H9 (cell line): ENCODE measurements around the gene DPP6. TPM values are rescaled to one million over a fixed set of nuclear protein-coding genes. Genes with fewer than 3 reads are reported as not detected.

ENCODE experiments used
- DNase-seq: peaks from one replicate; pipeline ENCODE4 v3.0.0-alpha.2; 2017
- H2AFZ ChIP-seq: one replicate; pipeline ENCODE4 v1.6.1; 2013; ENCODE audit warnings: mild to moderate bottlenecking, low read length, control low read depth, moderate library complexity
- H2AK5ac ChIP-seq: 2 replicates; pipeline ENCODE4 v1.6.1; 2013; ENCODE audit warnings: low read length, control low read depth, mixed read lengths; ENCODE audit not compliant: insufficient read length
- H2BK120ac ChIP-seq: one replicate; pipeline ENCODE4 v1.6.1; 2013; ENCODE audit warnings: low read depth, mild to moderate bottlenecking, low read length, control low read depth, inconsistent platforms; ENCODE audit not compliant: poor library complexity, severe bottlenecking
- H2BK12ac ChIP-seq: 2 replicates; pipeline ENCODE4 v1.6.1; 2013; ENCODE audit warnings: low read length, control low read depth, mixed read lengths, low read depth; ENCODE audit not compliant: insufficient read length
- H2BK15ac ChIP-seq: 2 replicates; pipeline ENCODE4 v1.6.1; 2013; ENCODE audit warnings: low read depth, low read length, control low read depth
- H2BK20ac ChIP-seq: one replicate; pipeline ENCODE4 v1.6.1; 2013; ENCODE audit warnings: low read depth, mild to moderate bottlenecking, low read length, control low read depth, inconsistent platforms; ENCODE audit not compliant: poor library complexity, severe bottlenecking
- H2BK5ac ChIP-seq: 2 replicates; pipeline ENCODE4 v1.6.1; 2013; ENCODE audit warnings: low read length, control low read depth, mixed read lengths; ENCODE audit not compliant: insufficient read length
- H3K14ac ChIP-seq: 2 replicates; pipeline ENCODE4 v1.6.1; 2013; ENCODE audit warnings: low read length, control low read depth; ENCODE audit not compliant: insufficient read depth
- H3K18ac ChIP-seq: 2 replicates; pipeline ENCODE4 v1.6.1; 2013; ENCODE audit warnings: low read depth, mild to moderate bottlenecking, mixed read lengths, low read length, control low read depth; ENCODE audit not compliant: insufficient read length
- H3K23ac ChIP-seq: 2 replicates; pipeline ENCODE4 v1.6.1; 2013; ENCODE audit warnings: low read length, control low read depth, mixed read lengths, low read depth; ENCODE audit not compliant: insufficient read length
- H3K23me2 ChIP-seq: 2 replicates; pipeline ENCODE4 v1.6.1; 2013; ENCODE audit warnings: low read depth, mild to moderate bottlenecking, mixed read lengths, low read length, control low read depth; ENCODE audit not compliant: insufficient read length, poor library complexity, severe bottlenecking
- H3K27ac ChIP-seq: 2 replicates; pipeline ENCODE4 v1.5.1; 2013; ENCODE audit warnings: low read length, control low read depth, mixed read lengths, low read depth; ENCODE audit not compliant: insufficient read length
- H3K27me3 ChIP-seq: 2 replicates; pipeline ENCODE4 v1.6.1; 2013; ENCODE audit warnings: low read length, control low read depth, inconsistent platforms; ENCODE audit not compliant: insufficient read depth
- H3K4ac ChIP-seq: 2 replicates; pipeline ENCODE4 v1.6.1; 2013; ENCODE audit warnings: low read depth, mild to moderate bottlenecking, control low read depth, inconsistent platforms, low read length, moderate library complexity
- H3K4me1 ChIP-seq: 2 replicates; pipeline ENCODE4 v1.6.1; 2013; ENCODE audit warnings: low read length, control low read depth, inconsistent platforms; ENCODE audit not compliant: insufficient read depth
- H3K4me2 ChIP-seq: 2 replicates; pipeline ENCODE4 v1.6.1; 2013; ENCODE audit warnings: low read length, control low read depth, mixed read lengths; ENCODE audit not compliant: insufficient read length, insufficient read depth
- H3K56ac ChIP-seq: 2 replicates; pipeline ENCODE4 v1.6.1; 2013; ENCODE audit warnings: low read depth, mild to moderate bottlenecking, mixed read lengths, low read length, control low read depth; ENCODE audit not compliant: insufficient read length
- H3K79me1 ChIP-seq: 2 replicates; pipeline ENCODE4 v1.6.1; 2013; ENCODE audit warnings: low read depth, mild to moderate bottlenecking, moderate library complexity, low read length, control low read depth, inconsistent platforms; ENCODE audit not compliant: insufficient read depth, poor library complexity, severe bottlenecking
- H3K79me2 ChIP-seq: 2 replicates; pipeline ENCODE4 v1.6.1; 2013; ENCODE audit warnings: low read length, control low read depth, inconsistent platforms; ENCODE audit not compliant: insufficient read depth
- H3K9ac ChIP-seq: 2 replicates; pipeline ENCODE4 v1.6.1; 2013; ENCODE audit warnings: low read length, control low read depth, mixed read lengths; ENCODE audit not compliant: insufficient read length; ENCODE audit errors: extremely low read depth
- H3K9me3 ChIP-seq: one replicate; pipeline ENCODE4 v1.6.1; 2013; ENCODE audit warnings: low read depth, low read length, inconsistent platforms; ENCODE audit not compliant: control insufficient read depth
- H3T11ph ChIP-seq: one replicate; pipeline ENCODE4 v1.6.1; 2013; ENCODE audit warnings: mild to moderate bottlenecking, low read length, control low read depth, inconsistent platforms
- H4K20me1 ChIP-seq: one replicate; pipeline ENCODE4 v1.6.1; 2013; ENCODE audit not compliant: control insufficient read depth, insufficient read length, insufficient read depth
- H4K5ac ChIP-seq: 2 replicates; pipeline ENCODE4 v1.6.1; 2013; ENCODE audit warnings: low read depth, mild to moderate bottlenecking, mixed read lengths, low read length, control low read depth; ENCODE audit not compliant: insufficient read length
- H4K8ac ChIP-seq: replicated peaks from 2 replicates; pipeline ENCODE4 v1.6.1; 2013; ENCODE audit warnings: low read length, control low read depth, mixed read lengths, low read depth; ENCODE audit not compliant: insufficient read length
- H4K91ac ChIP-seq: 2 replicates; pipeline ENCODE4 v1.6.1; 2013; ENCODE audit warnings: low read depth, mild to moderate bottlenecking, moderate library complexity, mixed read lengths, low read length, control low read depth; ENCODE audit not compliant: insufficient read length
- H3K27ac Mint-ChIP-seq, 3 experiments: 2 replicates in 2 of 3; 3 replicates in 1 of 3; pipeline ENCODE4 v1.8.0; 2020 to 2021; ENCODE audit warnings: mixed read lengths in 3 of 3, mild to moderate bottlenecking in 1 of 3, moderate library complexity in 1 of 3
- H3K27me3 Mint-ChIP-seq: 2 replicates; pipeline ENCODE4 v1.8.0; 2021; ENCODE audit warnings: low read depth, mild to moderate bottlenecking, moderate library complexity, mixed read lengths
- H3K36me3 Mint-ChIP-seq, 3 experiments: 2 replicates in 2 of 3; 3 replicates in 1 of 3; pipeline ENCODE4 v1.8.0; 2020 to 2021; ENCODE audit warnings: low read depth in 3 of 3, mixed read lengths in 3 of 3; ENCODE audit not compliant: insufficient read depth in 1 of 3
- H3K4me1 Mint-ChIP-seq, 2 experiments: 2 replicates each; pipeline ENCODE4 v1.8.0; 2020; ENCODE audit warnings: mixed read lengths in 2 of 2
- H3K4me3 Mint-ChIP-seq, 2 experiments: 2 replicates in 1 of 2; 3 replicates in 1 of 2; pipeline ENCODE4 v1.8.0; 2020 to 2021; ENCODE audit warnings: mild to moderate bottlenecking in 2 of 2, mixed read lengths in 2 of 2, moderate library complexity in 1 of 2
- H3K9me3 Mint-ChIP-seq, 2 experiments: 2 replicates in 1 of 2; 3 replicates in 1 of 2; pipeline ENCODE4 v1.8.0; 2020; ENCODE audit warnings: mild to moderate bottlenecking in 2 of 2, mixed read lengths in 2 of 2, moderate library complexity in 1 of 2
- WGBS: extraction: QIAGEN DNeasy Blood & Tissue Kit; methylation state at CpG from one replicate; pipeline ENCODE4 v1.1.7; 2013; ENCODE audit warnings: missing lambda C conversion rate, low lambda C conversion rate, mixed read lengths; ENCODE audit not compliant: insufficient read length; ENCODE audit errors: extremely low coverage; 5-methylcytosine and 5-hydroxymethylcytosine counted together
- total RNA-seq: library from RNA; stranded (reverse); gene quantifications from 2 replicates; pipeline ENCODE4 v1.2.1, GENCODE V29; 2021
- TF ChIP-seq, protein P1 (sequence below): fragments of 200-600 bp; sonication (generic); conservative IDR thresholded peaks from 3 replicates; pipeline ENCODE4 v1.8.0; 2021; ENCODE audit warnings: antibody characterized with exemption, mild to moderate bottlenecking

The DPP6 gene
- total RNA-seq, 1 experiment from 2014 or later, result 4.5 TPM

GRCh38 chr7:154852205-154852604 is 800.0 kb downstream of the DPP6 start:
- H3K4me2 ChIP-seq, result no peak overlapping the region
- no peak overlapping the region for H2BK120ac ChIP-seq
- H3K9me3 ChIP-seq, result no peaks in the 10 kb centered on the region
- H3K4ac ChIP-seq, result no peak overlapping the region
- no peak overlapping the region for H3K27ac ChIP-seq
- no peak for DNase-seq
- H3K23ac ChIP-seq, result no peak overlapping the region
- no peaks in the 10 kb centered on the region for H3K4me1 ChIP-seq
- H3K23me2 ChIP-seq, result no peaks in the 10 kb centered on the region
- Mint-ChIP-seq H3K27me3 (peaks cover 4% of the 10 kb centered on the region), H3K36me3 (peaks cover 0 to 4% (median 2%) of the 10 kb centered on the region in 3 experiments; a peak in 1 of 7 replicates), H3K4me3 (no peak overlapping the region), H3K4me1 (0 out of 4 replicates have a peak, but pooled peaks cover 3 to 5% of the 10 kb centered on the region in 2 experiments), H3K27ac (no peak overlapping the region), H3K9me3 (peaks cover 10% of the 10 kb centered on the region in 2 experiments; a peak in 4 of 5 replicates)
- no peak overlapping the region for H3K56ac ChIP-seq
- H2BK5ac ChIP-seq, result no peak overlapping the region
- no peak overlapping the region for H4K8ac ChIP-seq
- no CpG with 5 or more reads among the region's 4 CpGs for WGBS
- H2AFZ ChIP-seq, result no peak overlapping the region
- H4K20me1 ChIP-seq, result no peaks in the 10 kb centered on the region
- H3K79me2 ChIP-seq, result no peaks in the 10 kb centered on the region
- H2BK12ac ChIP-seq, result no peak overlapping the region
- no peak overlapping the region for H4K91ac ChIP-seq
- no peak overlapping the region for H2BK20ac ChIP-seq
- no peak overlapping the region for H2BK15ac ChIP-seq
- H3K14ac ChIP-seq, result no peak overlapping the region
- TF ChIP-seq, protein P1, sequence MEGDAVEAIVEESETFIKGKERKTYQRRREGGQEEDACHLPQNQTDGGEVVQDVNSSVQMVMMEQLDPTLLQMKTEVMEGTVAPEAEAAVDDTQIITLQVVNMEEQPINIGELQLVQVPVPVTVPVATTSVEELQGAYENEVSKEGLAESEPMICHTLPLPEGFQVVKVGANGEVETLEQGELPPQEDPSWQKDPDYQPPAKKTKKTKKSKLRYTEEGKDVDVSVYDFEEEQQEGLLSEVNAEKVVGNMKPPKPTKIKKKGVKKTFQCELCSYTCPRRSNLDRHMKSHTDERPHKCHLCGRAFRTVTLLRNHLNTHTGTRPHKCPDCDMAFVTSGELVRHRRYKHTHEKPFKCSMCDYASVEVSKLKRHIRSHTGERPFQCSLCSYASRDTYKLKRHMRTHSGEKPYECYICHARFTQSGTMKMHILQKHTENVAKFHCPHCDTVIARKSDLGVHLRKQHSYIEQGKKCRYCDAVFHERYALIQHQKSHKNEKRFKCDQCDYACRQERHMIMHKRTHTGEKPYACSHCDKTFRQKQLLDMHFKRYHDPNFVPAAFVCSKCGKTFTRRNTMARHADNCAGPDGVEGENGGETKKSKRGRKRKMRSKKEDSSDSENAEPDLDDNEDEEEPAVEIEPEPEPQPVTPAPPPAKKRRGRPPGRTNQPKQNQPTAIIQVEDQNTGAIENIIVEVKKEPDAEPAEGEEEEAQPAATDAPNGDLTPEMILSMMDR, result no peak
- no peak overlapping the region for H3K9ac ChIP-seq
- no peaks in the 10 kb centered on the region for H3K79me1 ChIP-seq
- no peak overlapping the region for H3T11ph ChIP-seq
- no peak overlapping the region for H4K5ac ChIP-seq
- no peak overlapping the region for H2AK5ac ChIP-seq
- H3K27me3 ChIP-seq, result no peaks in the 10 kb centered on the region
- H3K18ac ChIP-seq, result no peak overlapping the region
